ENCODE data around the gene C13orf42.

DNA sequence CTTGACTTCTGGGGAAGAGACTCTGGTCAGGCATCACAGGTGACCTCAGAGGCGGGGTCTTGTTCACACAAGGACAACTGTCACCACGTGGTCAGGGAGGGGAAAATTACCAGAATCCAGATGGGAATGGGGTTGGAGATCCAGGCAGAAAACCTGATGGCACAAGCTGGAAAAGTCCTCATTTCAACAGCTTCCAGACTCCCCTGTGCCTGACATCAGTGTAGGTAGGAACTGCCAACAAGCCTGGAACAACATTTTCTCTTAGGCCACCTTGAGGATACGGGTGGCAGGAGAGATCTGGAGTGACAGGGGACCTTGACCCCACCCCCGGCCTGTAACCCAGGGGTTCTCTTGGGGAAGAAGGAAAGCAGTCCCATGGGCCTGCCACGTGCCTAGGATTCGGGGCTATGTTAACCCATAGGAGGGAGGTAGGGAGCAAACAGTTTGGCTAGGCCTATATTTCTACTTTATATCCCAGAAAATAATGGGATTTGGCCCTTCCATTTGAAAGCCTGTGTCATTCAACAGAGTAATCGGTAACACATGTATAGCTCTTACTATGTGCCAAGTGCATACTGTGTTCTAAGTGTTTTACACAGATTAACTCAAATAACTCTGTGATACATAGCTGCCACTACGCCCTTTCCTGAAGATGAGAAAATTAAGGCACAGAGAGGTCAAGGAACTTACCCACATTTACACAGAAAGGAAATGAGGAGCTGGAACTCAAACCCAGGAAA lies 44.9 kb upstream of the C13orf42 start:
- no peak for TF ChIP-seq POLR2A (IDR thresholded peaks at IDR 0.05)
- TF ChIP-seq, protein P1, sequence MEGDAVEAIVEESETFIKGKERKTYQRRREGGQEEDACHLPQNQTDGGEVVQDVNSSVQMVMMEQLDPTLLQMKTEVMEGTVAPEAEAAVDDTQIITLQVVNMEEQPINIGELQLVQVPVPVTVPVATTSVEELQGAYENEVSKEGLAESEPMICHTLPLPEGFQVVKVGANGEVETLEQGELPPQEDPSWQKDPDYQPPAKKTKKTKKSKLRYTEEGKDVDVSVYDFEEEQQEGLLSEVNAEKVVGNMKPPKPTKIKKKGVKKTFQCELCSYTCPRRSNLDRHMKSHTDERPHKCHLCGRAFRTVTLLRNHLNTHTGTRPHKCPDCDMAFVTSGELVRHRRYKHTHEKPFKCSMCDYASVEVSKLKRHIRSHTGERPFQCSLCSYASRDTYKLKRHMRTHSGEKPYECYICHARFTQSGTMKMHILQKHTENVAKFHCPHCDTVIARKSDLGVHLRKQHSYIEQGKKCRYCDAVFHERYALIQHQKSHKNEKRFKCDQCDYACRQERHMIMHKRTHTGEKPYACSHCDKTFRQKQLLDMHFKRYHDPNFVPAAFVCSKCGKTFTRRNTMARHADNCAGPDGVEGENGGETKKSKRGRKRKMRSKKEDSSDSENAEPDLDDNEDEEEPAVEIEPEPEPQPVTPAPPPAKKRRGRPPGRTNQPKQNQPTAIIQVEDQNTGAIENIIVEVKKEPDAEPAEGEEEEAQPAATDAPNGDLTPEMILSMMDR (IDR thresholded peaks at IDR 0.05) = no peak
